Activated T-helper 1 cell treated with anti-CD3 and anti-CD28 coated beads, Interleukin-2, amount 50 U/mL, for 16 hours (primary cell): ENCODE data around the gene CA10.

Source experiments
- DNase-seq, 2 donors: peaks; one replicate each; pipeline ENCODE4 v3.0.0-alpha.2; 2020; ENCODE audit warnings: low read depth in 1 of 2, low spot score in 1 of 2

Gene CA10

GRCh38 chr17:51610155-51610554 lies 548.4 kb downstream of the CA10 start:
- DNase-seq, result no peak

- DNase-seq, result no peak
Observed at GRCh38 chr17:51608251-51608933, 550.1 kb downstream of the CA10 start.

GRCh38 chr17:51607512-51607911 lies 551.0 kb downstream of the CA10 start:
- DNase-seq, result no peak

- DNase-seq, result no peak
Observed at GRCh38 chr17:51604299-51605020, 554.1 kb downstream of the CA10 start.

- no peak for DNase-seq
Observed at GRCh38 chr17:51601622-51602261, 556.8 kb downstream of the CA10 start.

GRCh38 chr17:51598824-51599223 lies 559.7 kb downstream of the CA10 start:
- DNase-seq, result no peak

GRCh38 chr17:51597345-51597744 lies 561.2 kb downstream of the CA10 start:
- DNase-seq, result no peak

- no peak for DNase-seq
Observed at GRCh38 chr17:51595826-51596398, 562.6 kb downstream of the CA10 start.

- no peak for DNase-seq
Observed at GRCh38 chr17:51590071-51590656, 568.4 kb downstream of the CA10 start.

GRCh38 chr17:51588063-51588462 lies 570.5 kb downstream of the CA10 start:
- DNase-seq, result no peak

- DNase-seq, result no peak
Observed at GRCh38 chr17:51587516-51587915, 571.0 kb downstream of the CA10 start.

GRCh38 chr17:51585514-51586104 lies 572.9 kb downstream of the CA10 start:
- no peak for DNase-seq

GRCh38 chr17:51580869-51581268 lies 577.6 kb downstream of the CA10 start:
- DNase-seq, result no peak
